Kidney epithelial cell (primary cell): ENCODE measurements around the gene PRM3. TPM values are rescaled to one million over a fixed set of nuclear protein-coding genes. Genes with fewer than 3 reads are reported as not detected.

ENCODE experiments used
- DNase-seq: peaks from one replicate; pipeline ENCODE4 v3.0.0-alpha.2; 2010; ENCODE audit warnings: low read depth
- H3K27me3 ChIP-seq: 2 replicates; pipeline ENCODE4 v1.6.0; 2011; ENCODE audit warnings: low read length; ENCODE audit not compliant: control insufficient read depth, insufficient read depth
- H3K36me3 ChIP-seq: 2 replicates; pipeline ENCODE4 v1.5.1; 2011; ENCODE audit warnings: low read length; ENCODE audit not compliant: control insufficient read depth, insufficient read depth
- H3K4me3 ChIP-seq: 2 replicates; pipeline ENCODE4 v1.5.1; 2011; ENCODE audit warnings: low read depth, mild to moderate bottlenecking, control low read depth, low read length
- CTCF ChIP-seq: IDR thresholded peaks from 2 replicates; pipeline ENCODE4 v1.5.1; 2011; ENCODE audit warnings: mild to moderate bottlenecking, moderate library complexity, low read length, control low read depth, inconsistent platforms; ENCODE audit not compliant: insufficient read depth, poor library complexity, severe bottlenecking
- total RNA-seq: library from RNA; depleted of rRNA; stranded (reverse); fragments of >200 nt; gene quantifications from 2 replicates; pipeline ENCODE4 v1.2.3, GENCODE V29; 2015

PRM3 gene
- total RNA-seq, 1 donor from 2014 or later, result not detected

DNA sequence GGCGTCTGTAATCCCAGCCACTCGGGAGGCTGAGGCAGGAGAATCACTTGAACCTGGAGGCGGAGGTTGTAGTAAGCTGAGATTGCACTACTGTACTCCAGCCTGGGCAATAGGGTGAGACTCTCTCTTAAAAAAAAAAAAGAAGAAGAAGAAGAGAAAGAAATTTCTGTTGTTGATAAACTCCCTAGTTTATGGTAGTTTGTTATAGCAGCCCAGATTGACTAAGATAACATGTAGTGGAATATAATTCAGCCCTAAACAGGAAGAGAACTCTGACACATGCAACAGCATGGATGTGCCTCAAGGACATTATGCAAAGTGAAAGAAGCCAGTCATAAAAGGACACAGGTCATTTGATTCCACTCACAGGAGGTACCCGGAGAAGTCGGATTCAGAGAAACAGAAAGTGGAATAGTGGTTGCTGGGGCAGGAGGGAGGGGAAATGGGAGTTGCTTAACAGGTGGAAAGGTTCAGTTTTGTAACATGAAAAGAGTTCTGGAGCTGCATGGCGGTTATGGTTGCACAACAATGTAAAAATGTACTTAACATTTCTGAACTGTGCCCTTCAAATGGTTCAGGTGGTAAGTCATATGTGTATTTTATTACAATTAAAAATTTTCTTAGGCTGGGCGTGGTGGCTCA is 33.7 kb upstream of the PRM3 start:
- Histone ChIP-seq H3K27me3 (no peaks in the 10 kb centered on the region), H3K4me3 (no peak overlapping the region), H3K36me3 (no peaks in the 10 kb centered on the region)
- DNase-seq, result no peak
- TF ChIP-seq CTCF, result no peak

DNA sequence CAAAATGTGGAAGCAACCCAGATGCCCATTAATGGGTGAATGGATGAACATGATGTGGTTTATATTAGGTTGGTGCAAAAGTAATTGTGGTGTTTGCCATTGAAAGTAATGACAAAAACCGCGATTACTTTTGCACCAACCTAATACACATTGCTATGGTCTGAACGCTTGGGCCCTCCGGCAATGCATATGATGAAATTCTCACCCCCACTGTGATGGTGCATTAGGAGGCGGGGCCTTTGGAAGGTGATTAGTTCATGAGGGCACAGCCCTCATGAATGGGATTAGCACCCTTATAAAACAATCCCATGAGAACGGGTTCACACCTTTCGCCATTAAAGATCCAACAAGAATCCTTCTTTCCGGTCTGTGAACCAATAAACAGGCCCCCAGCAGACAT is 33.0 kb upstream of the PRM3 start:
- Histone ChIP-seq H3K27me3 (no peaks in the 10 kb centered on the region), H3K4me3 (no peak overlapping the region), H3K36me3 (no peaks in the 10 kb centered on the region)
- no peak for DNase-seq
- no peak for TF ChIP-seq CTCF

DNA sequence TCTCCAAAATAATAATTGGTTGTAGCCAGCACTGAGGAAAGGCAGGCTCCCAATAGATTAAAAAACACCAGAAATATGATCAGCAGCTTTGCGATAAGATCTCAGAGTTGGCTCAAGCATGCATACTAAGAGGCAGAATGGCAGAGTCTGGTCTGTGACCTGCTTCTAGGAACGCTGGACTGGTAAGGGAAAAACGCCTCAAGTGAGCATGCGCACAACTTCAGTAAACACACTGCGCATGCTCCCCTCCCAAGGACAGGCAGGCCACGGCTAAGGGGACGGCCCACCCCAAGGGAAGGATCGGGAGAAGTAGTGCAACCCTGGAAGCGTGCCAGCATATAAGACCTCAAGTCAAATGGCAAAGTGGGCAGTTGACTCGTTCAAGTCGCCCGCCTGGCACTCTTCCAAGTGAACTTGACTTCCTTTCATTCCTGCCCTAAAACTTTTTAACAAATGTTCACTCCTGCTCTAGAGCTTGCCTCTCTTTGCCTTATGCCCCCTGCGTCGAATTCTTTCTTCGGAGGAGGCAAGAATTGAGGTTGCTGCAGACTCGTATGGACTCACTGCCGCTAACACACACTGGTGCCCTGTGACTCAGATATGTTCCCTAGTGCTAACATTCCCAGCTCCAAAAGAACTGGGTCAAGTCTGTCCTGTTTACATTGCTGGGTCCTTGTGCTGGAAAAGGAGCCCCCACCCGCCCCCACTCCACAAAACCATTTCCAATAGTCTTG is 30.1 kb upstream of the PRM3 start:
- Histone ChIP-seq H3K27me3 (no peaks in the 10 kb centered on the region), H3K4me3 (no peak overlapping the region), H3K36me3 (no peaks in the 10 kb centered on the region)
- TF ChIP-seq CTCF, result no peak
- no peak for DNase-seq

- DNase-seq, result no peak
- Histone ChIP-seq H3K36me3 (no peaks in the 10 kb centered on the region), H3K27me3 (no peaks in the 10 kb centered on the region), H3K4me3 (no peak overlapping the region)
- TF ChIP-seq CTCF, result no peak
These were observed 29.5 kb upstream of the PRM3 start for GRCh38 chr16:11302977-11303376.

- TF ChIP-seq CTCF, result no peak
- DNase-seq, result no peak
- H3K36me3 ChIP-seq, result no peaks in the 10 kb centered on the region
- H3K4me3 ChIP-seq, result no peak overlapping the region
- H3K27me3 ChIP-seq, result no peaks in the 10 kb centered on the region
These were observed 28.4 kb upstream of the PRM3 start for GRCh38 chr16:11301645-11302501.
